ENCODE data around the gene HTR7.

HTR7 gene

GRCh38 chr10:90743291-90743690 lies 114.5 kb downstream of the HTR7 start:
- in situ Hi-C loops (cut with HindIII; ENCODE audit: low sequenced_read_pairs), result no loop called here

- in situ Hi-C loops (cut with HindIII; ENCODE audit: low sequenced_read_pairs), result no loop called here
These were observed 115.8 kb downstream of the HTR7 start for GRCh38 chr10:90741926-90742565.

- in situ Hi-C loops (cut with HindIII; ENCODE audit: low sequenced_read_pairs), result no loop called here
These were observed 117.6 kb downstream of the HTR7 start for GRCh38 chr10:90740265-90740664.

- in situ Hi-C loops (cut with HindIII; ENCODE audit: low sequenced_read_pairs), result no loop called here
These were observed 119.0 kb downstream of the HTR7 start for GRCh38 chr10:90738885-90739284.

- in situ Hi-C loops (cut with HindIII; ENCODE audit: low sequenced_read_pairs), result no loop called here
These were observed 123.4 kb downstream of the HTR7 start for GRCh38 chr10:90734415-90734814.

- in situ Hi-C loops (cut with HindIII; ENCODE audit: low sequenced_read_pairs), result no loop called here
These were observed 125.3 kb downstream of the HTR7 start for GRCh38 chr10:90732581-90732980.

GRCh38 chr10:90723416-90724068 lies 134.3 kb downstream of the HTR7 start:
- in situ Hi-C loops (cut with HindIII; ENCODE audit: low sequenced_read_pairs), result no loop called here

GRCh38 chr10:90722832-90723231 lies 135.0 kb downstream of the HTR7 start:
- in situ Hi-C loops (cut with HindIII; ENCODE audit: low sequenced_read_pairs), result no loop called here

- in situ Hi-C loops (cut with HindIII; ENCODE audit: low sequenced_read_pairs), result no loop called here
These were observed 139.7 kb downstream of the HTR7 start for GRCh38 chr10:90718182-90718581.

- in situ Hi-C loops (cut with HindIII; ENCODE audit: low sequenced_read_pairs), result no loop called here
These were observed 145.3 kb downstream of the HTR7 start for GRCh38 chr10:90712529-90712928.

GRCh38 chr10:90709727-90710126 lies 148.1 kb downstream of the HTR7 start:
- in situ Hi-C loops (cut with HindIII; ENCODE audit: low sequenced_read_pairs), result no loop called here

- in situ Hi-C loops (cut with HindIII; ENCODE audit: low sequenced_read_pairs), result no loop called here
These were observed 150.2 kb downstream of the HTR7 start for GRCh38 chr10:90707657-90708056.

GRCh38 chr10:90701428-90701827 lies 156.4 kb downstream of the HTR7 start:
- in situ Hi-C loops (cut with HindIII; ENCODE audit: low sequenced_read_pairs), result no loop called here

- in situ Hi-C loops (cut with HindIII; ENCODE audit: low sequenced_read_pairs), result no loop called here
These were observed 161.7 kb downstream of the HTR7 start for GRCh38 chr10:90695915-90696676.

All from endothelial cell of hepatic sinusoid (primary cell).